ENCODE measurements around the gene GNAZ.

The GNAZ gene

GRCh38 chr22:23088199-23088604, 17.9 kb downstream of the GNAZ start:
- FAIRE-seq (no peak), DNase-seq (ENCODE audit: extremely low spot score, insufficient read length, low read depth) (no peak)

GRCh38 chr22:23089010-23089409, 18.7 kb downstream of the GNAZ start:
- no peak for FAIRE-seq
- no peak for DNase-seq (ENCODE audit: extremely low spot score, insufficient read length, low read depth)

GRCh38 chr22:23089633-23090456, 19.5 kb downstream of the GNAZ start:
- FAIRE-seq (no peak), DNase-seq (ENCODE audit: extremely low spot score, insufficient read length, low read depth) (no peak)

- FAIRE-seq (no peak), DNase-seq (ENCODE audit: extremely low spot score, insufficient read length, low read depth) (no peak)
Measured at GRCh38 chr22:23090457-23090835, 20.1 kb downstream of the GNAZ start.

GRCh38 chr22:23091760-23092159, 21.4 kb downstream of the GNAZ start:
- no peak for FAIRE-seq
- DNase-seq (ENCODE audit: extremely low spot score, insufficient read length, low read depth) = no peak

- DNase-seq (ENCODE audit: extremely low spot score, insufficient read length, low read depth) (no peak), FAIRE-seq (no peak)
Measured at GRCh38 chr22:23092217-23092955, 22.1 kb downstream of the GNAZ start.

GRCh38 chr22:23093051-23093788, 22.9 kb downstream of the GNAZ start:
- DNase-seq (ENCODE audit: extremely low spot score, insufficient read length, low read depth) (no peak), FAIRE-seq (no peak)

- DNase-seq (ENCODE audit: extremely low spot score, insufficient read length, low read depth) (no peak), FAIRE-seq (no peak)
Measured at GRCh38 chr22:23094260-23094659, 23.9 kb downstream of the GNAZ start.

- FAIRE-seq (no peak), DNase-seq (ENCODE audit: extremely low spot score, insufficient read length, low read depth) (no peak)
Measured at GRCh38 chr22:23094695-23095681, 24.7 kb downstream of the GNAZ start.

GRCh38 chr22:23095733-23096342, 25.5 kb downstream of the GNAZ start:
- FAIRE-seq (no peak), DNase-seq (ENCODE audit: extremely low spot score, insufficient read length, low read depth) (no peak)

- FAIRE-seq = no peak
Measured at GRCh38 chr22:23097412-23098229, 27.3 kb downstream of the GNAZ start.

GRCh38 chr22:23098230-23098705, 27.9 kb downstream of the GNAZ start:
- DNase-seq (ENCODE audit: extremely low spot score, insufficient read length, low read depth) (no peak), FAIRE-seq (no peak)

More at GRCh38 chr22:23097412-23098229, 27.3 kb downstream of the GNAZ start:
- DNase-seq (ENCODE audit: extremely low spot score, insufficient read length, low read depth) = no peak

GRCh38 chr22:23098718-23099530, 28.6 kb downstream of the GNAZ start:
- no peak for DNase-seq (ENCODE audit: extremely low spot score, insufficient read length, low read depth)
- no peak for FAIRE-seq

- no peak for FAIRE-seq
Measured at GRCh38 chr22:23099531-23099804, 29.1 kb downstream of the GNAZ start.

GRCh38 chr22:23100124-23100801, 29.9 kb downstream of the GNAZ start:
- FAIRE-seq (no peak), DNase-seq (ENCODE audit: extremely low spot score, insufficient read length, low read depth) (no peak)

More at GRCh38 chr22:23099531-23099804, 29.1 kb downstream of the GNAZ start:
- no peak for DNase-seq (ENCODE audit: extremely low spot score, insufficient read length, low read depth)

GRCh38 chr22:23101524-23101923, 31.2 kb downstream of the GNAZ start:
- DNase-seq (ENCODE audit: extremely low spot score, insufficient read length, low read depth) (no peak), FAIRE-seq (no peak)

Measured in GM18507 (cell line).